NCI-H2081 treated with DMSO at 0.1 percent for 48 hours (cell line): ENCODE measurements around the gene NAA40.
"Not testable (repeated sequence)": the region's sequence is repeated elsewhere in the genome, so short reads cannot be mapped to it uniquely, and the experiment has no call there.

Experiments used
- DNase-seq: peaks from one replicate; lab custom pipeline; 2025; lab: John Stamatoyannopoulos, UW

Gene NAA40

DNA sequence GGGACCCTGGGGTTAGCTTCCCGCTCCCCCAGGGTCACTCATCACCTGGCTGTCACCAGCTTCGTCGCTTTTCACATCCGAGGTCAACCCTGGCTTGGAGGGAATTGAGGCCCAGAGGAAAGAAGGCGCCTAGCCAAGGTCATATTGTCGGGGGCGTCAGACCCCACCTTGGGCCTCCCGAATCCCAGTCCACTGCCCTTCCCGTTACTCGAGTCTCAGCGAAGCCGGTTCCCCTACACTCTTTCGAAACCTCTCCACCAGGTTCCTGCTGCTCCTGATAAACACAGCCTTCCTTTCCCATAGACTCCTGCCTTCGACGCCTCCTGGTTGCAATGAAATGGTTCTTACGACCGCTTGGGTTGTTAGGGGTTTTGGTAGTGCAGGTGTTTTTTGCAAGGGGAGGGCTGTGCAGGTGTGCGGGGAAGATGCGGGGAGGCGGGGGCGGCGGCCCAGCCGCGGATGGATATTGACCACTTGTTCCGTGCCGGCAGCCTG lies 642 bp downstream of the NAA40 start:
- no peak for DNase-seq

- no peak for DNase-seq
These were observed 2.0 kb downstream of the NAA40 start for GRCh38 chr11:63940786-63941185.

GRCh38 chr11:63941901-63942300 lies 3.1 kb downstream of the NAA40 start:
- no peak for DNase-seq

DNA sequence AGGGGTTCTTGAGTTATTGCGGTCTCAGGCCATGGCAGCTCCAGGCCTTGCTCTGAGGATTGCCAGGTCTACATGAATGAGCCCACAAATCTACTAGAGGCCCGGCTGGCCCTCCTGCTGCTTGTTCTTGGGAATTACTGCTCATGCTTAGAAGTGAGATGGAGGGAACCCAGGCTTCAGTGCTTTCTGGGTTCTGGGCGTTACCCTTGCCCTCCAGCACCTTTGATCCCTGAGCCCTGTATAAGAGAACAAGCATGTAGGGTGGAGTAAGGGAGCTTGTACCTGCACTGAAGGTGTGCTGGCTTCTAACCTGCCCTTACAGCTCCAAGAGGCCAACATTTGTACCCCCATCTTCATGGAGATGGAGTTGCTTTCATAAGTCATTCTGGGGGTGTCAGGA lies 4.0 kb downstream of the NAA40 start:
- DNase-seq: no peak

DNA sequence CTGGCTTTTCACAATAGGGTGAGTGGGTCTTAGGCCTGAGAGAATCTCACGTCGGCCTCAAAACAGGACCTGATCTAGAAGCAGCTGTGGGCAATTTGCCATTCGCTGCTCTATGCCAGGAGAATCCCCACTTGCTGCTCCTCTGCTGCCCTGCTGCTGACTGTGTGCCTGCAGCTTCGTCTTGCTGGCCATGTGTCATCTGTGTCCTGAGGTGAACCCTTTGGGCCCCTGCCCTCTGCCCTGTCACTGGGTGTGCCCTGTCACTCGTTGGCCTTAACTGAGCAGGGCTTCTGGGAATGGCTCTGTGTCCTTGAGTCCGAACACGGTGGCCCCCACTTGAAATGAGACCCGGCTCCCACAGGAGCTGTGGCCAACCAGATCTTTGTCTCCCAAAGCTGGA lies 6.2 kb downstream of the NAA40 start:
- DNase-seq: no peak

DNA sequence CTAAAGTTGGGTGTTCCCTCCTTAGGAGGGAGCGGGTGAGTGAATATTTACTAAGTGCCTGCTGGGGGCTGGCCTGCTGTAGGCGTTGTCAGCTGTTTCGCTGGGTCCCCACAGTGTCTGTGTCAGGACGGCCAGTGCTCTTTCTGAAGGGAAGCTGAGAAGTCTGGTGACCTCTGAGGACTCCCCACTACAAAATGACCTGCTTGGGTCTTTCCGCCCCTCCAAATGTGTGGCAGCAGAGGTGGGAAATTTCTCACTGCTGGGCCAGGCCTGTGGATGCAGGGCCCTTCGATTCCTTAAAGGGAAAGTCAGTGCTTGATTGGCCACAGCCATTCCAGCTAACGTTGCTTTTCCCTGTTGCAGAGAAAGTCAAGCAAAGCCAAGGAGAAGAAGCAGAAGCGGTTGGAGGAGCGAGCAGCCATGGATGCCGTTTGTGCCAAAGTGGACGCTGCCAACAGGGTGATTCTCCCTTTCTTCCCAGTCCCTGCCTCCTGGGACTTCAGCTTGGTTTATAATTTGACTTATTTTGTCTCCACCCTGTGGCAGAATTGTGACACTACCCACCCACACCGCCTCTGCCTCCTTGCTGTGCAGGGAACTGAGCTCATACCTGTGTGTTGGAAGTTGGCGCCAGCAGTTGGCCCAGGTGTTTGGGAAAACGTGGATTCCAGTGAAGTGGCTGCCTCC lies 6.8 kb downstream of the NAA40 start:
- DNase-seq: no peak

DNA sequence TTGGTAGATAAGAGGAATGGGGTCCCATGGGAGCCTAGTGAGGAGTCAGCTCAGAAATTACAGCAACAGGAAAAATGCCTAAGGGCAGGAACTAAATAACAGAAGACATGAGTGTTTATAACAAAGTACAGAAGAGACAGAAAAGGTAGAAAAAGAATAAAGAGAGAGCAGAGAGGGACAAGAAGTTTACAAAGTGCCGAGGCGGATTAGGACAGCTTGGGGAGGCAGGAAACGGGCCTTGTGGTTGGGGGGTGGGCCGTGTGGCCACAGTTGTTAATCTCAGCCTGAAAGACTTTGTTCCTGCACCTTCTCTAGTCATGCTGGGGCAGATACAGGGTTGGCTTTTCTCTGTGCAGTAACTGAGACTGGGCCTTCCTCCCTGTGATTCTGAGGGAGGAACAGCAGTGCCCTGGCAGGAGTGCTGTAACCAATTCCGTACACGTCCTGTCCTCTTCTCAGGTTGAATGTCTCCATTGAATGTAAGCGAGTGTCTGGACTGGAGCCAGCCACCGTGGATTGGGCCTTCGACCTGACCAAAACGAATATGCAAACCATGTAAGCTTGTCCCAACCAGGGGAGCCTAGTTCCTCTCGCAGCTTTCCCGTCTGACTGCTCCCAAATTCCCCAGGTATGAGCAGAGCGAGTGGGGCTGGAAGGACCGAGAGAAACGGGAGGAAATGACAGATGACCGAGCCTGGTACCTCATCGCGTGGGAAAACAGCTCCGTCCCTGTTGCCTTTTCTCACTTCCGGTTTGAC lies 13.2 kb downstream of the NAA40 start:
- no peak for DNase-seq

- no peak for DNase-seq
These were observed 13.8 kb downstream of the NAA40 start for GRCh38 chr11:63952570-63952969.

- no peak for DNase-seq
These were observed 19.2 kb downstream of the NAA40 start for GRCh38 chr11:63958008-63958407.

DNA sequence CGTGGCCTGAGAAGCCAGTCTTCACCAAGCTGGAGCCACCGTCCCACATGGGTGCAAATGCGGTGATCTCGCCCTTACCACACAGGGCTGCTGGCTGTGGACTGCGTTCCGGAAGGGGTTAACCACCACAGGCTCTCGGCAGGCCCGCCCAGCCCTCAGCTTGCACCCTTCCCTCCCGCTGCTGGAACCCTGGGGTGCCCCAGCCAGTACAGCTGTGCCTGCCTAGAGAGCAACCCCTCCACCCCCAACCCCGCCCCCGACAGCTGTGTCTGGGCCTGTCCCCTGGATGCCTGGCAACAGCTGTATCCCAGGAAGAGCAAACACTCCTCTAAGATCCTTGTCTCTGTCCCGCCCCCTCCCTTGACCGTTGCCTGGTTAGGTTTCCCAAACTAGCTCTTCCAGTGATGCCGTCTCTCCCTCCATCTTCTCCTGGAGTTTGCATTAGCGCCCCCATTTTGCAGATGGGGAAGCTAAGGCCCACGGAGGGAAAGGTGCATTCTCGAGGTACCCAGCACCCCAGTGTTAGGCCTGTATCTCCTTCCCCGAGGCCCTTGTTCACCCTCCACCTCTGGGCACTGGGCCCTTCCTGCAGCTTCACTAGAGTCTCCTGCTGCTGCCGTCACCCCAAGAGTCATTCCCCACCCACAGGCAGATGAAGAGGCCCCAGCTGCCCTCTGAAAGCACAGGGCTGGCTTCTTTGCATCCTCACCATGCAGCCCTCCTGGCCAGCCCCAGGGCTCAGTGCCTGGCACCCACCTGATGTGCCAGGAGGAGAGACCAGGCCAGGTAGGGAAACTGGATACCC lies 23.0 kb downstream of the NAA40 start:
- no peak for DNase-seq

DNA sequence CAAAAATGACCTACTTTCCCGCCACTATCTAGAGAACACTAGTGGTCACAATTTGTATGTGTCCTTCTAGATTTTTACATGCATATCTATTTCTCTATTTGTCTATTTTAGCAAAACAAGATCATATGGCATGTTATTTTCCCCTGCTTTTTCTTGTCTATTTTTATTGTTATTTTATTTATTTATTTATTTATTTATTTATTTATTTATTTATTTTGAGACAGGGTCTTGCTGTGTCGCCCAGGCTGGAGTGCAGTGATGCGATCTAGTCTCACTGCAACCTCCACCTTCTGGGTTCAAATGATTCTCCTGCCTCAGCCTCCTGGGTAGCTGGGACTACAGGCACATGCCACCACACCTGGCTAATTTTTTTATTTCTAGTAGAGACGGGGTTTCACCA lies 25.1 kb downstream of the NAA40 start:
- not testable (repeated sequence) for DNase-seq

DNA sequence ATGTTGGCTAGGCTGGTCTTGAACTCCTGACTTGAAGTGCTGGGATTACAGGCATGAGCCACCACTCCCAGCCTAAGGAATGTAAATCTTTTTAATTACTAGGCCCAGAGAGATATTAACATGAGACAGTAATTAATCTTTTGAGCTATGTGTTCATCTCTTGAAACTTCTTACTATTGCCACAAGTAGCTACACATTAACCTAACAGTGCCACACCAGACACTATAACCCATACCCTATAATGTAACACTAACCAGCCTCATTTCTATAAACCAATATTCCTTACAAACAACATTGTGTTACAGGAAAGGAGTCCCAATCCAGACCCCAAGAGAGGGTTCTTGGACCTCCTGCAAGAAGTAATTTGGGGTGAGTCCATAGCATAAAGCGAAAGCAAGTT lies 27.6 kb downstream of the NAA40 start:
- DNase-seq: no peak

DNA sequence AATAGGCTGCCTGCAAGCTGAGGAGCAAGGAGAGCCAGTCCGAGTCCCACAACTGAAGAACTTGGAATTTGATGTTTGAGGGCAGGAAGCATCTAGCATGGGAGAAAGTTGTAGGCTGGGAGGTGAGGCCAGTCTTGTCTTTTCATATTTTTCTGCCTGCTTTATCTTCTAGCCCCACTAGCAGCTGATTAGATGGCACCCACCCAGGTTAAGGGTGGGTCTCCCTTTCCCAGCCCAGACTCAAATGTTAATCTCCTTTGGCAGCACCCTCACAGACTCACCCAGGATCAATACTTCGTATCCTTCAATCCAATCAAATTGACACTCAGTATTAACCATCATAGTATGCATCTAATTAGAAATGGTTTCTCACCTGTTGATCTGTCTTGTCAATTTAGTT lies 30.7 kb downstream of the NAA40 start:
- DNase-seq: no peak

GRCh38 chr11:63970902-63971301 lies 32.1 kb downstream of the NAA40 start:
- no peak for DNase-seq

- not testable (repeated sequence) for DNase-seq
These were observed 35.1 kb downstream of the NAA40 start for GRCh38 chr11:63973912-63974258.

DNA sequence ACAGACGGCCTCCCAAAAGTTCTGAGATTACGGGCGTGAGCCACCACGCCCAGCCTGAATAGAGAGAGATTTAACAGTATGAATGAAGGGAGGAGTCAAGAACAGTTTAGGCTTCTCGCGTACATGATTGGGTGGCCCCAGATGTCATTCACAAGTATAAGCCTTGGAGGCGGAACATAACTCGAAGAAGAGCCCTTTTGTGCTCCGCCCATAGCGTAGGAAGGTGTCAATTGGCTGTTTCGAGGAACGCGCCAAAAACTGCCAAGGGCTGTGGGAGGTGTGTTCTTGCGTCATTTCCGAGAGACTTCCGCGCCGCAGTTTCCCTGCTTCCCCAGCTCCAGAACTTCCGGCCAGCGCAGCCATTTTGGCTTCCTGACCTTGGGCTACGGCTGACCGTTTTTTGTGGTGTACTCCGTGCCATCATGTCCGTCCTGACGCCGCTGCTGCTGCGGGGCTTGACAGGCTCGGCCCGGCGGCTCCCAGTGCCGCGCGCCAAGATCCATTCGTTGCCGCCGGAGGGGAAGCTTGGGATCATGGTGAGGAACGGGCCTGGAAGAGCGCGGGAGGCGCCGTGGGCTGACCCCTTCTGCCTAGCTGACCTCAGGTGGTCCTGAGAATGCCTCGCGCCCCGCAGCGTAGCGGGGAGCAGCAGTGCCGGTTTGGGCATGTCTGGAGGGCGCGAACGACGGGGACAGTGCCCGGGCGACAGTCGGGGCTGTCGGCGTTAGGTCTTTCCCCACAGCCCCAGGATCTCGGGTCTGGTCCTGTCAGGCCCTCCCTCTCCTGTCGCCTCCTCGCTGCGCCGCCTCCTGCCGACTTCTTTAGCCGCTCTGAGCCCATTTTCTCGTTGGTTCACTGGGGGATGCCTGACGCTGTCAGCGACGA lies 35.7 kb downstream of the NAA40 start, which contains the start of gene COX8A:
TSS of gene COX8A (plus strand) at position 362 of the 885 bp plus-strand sequence. CDS start at position 423, 61 bp downstream.
- DNase-seq: peak; percentile 98

GRCh38 chr11:63978551-63979239 lies 39.9 kb downstream of the NAA40 start:
- no peak for DNase-seq

GRCh38 chr11:63979426-63979825 lies 40.6 kb downstream of the NAA40 start:
- no peak for DNase-seq

- DNase-seq: no peak
These were observed 47.0 kb downstream of the NAA40 start for GRCh38 chr11:63985812-63986155.

GRCh38 chr11:63986156-63986931 lies 47.5 kb downstream of the NAA40 start, which contains the start of gene OTUB1:
Gene OTUB1 (plus strand): TSS chr11:63986438. CDS start chr11:63986457, 19 bp downstream.
- DNase-seq: peak; percentile 80
